Prostate gland (tissue), 2 donors: ENCODE data around the gene ANKRD27.

Source experiments
- CTCF ChIP-seq, 4 experiments: fragments of 200-600 bp in 2 of 4; fragments of 450-650 bp in 2 of 4; sonication (generic) in 2 of 4; IDR thresholded peaks; 1 replicate in 3 of 4; 2 replicates in 1 of 4; pipeline ENCODE4 v1.5.1; 2016 to 2019; ENCODE audit warnings: antibody characterized with exemption in 4 of 4, mild to moderate bottlenecking in 2 of 4, moderate library complexity in 2 of 4
- POLR2AphosphoS5 ChIP-seq: sonication (generic); formaldehyde crosslinking; IDR thresholded peaks from one replicate; pipeline ENCODE4 v1.6.1; 2017; ENCODE audit warnings: antibody characterized with exemption

- TF ChIP-seq CTCF (IDR thresholded peaks at IDR 0.05), result no peak
- TF ChIP-seq POLR2AphosphoS5, result no peak
Observed at GRCh38 chr19:32711747-32712146, 36.8 kb upstream of the ANKRD27 start.
